GM18867 (cell line): ENCODE measurements around the gene PSG4.
"Not testable (repeated sequence)": the region's sequence is repeated elsewhere in the genome, so short reads cannot be mapped to it uniquely, and the experiment has no call there.

Experiments
- ATAC-seq: cut with Tn5 transposase; IDR thresholded peaks from one replicate; pipeline ENCODE4 v1.9.1; 2021; ENCODE audit warnings: mild to moderate bottlenecking, moderate library complexity; ENCODE audit not compliant: unreplicated experiment

The PSG4 gene

DNA sequence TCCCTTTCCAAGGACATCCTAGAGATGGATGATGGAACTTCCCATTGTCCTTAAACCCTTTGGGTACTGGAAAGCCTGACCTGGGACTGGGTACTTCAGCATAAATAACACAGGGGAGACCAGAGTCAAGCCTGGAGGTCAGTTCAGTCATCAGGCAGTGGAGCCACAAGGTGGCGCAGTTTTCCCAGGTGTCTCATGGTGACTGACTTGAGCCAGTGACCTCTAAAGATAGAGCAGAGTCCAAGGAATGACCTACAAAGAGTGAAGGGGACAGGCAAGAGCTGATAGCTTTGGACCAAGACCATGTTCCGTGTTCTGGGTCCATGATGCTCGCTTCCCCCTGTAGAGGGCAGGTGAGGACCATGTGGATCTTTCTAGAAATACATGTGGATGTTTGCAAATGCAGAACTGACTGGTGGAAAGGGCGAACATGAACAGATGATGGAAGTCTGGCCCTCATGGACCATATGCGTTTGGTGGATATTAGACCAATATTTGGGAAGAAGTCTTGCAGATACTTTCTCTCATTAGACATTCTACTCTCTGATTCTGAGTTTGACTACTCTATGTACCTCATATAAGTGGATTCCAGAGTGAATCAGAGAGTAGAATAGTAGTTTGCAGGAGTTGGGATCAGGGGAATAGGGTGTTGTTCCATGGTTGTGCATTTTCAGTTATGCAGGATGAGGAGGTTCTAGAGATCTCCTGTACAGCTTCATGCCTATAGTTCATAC lies 6.6 kb downstream of the PSG4 start:
- ATAC-seq = not testable (repeated sequence)

DNA sequence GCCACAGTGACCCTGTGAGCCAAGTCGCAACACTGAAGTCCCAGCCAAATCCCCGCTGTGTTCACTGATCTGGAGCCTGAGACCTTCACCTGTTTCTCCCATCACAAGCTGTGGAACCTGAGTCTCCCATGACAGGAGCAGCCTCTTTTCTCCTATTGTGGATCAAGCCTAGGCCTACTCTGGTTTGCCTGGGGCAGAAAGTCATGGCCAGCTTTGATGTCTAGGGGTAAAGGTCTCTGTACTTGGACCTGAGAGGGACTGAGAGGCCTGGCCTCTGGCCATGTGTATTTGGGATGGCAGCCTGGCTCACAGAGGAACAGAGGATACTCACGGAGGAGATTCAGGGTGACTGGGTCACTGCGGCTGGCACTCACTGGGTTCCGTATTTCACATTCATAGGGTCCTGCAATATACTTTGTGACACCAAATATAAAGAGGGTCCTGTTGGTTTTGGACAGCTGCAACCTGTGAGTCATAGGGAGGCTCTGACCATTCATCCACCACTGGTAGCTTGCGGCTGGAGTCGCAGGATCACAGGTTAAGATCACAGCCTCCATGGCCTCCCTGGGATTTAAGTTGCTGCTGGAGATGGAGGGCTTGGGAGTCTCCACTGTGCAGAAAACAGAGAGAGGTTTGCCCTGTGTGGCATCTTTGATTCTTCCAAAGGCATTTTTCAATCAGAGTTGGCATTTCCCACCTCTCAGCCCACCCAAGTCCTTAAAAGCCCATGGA lies 7.6 kb downstream of the PSG4 start:
- ATAC-seq = not testable (repeated sequence)

DNA sequence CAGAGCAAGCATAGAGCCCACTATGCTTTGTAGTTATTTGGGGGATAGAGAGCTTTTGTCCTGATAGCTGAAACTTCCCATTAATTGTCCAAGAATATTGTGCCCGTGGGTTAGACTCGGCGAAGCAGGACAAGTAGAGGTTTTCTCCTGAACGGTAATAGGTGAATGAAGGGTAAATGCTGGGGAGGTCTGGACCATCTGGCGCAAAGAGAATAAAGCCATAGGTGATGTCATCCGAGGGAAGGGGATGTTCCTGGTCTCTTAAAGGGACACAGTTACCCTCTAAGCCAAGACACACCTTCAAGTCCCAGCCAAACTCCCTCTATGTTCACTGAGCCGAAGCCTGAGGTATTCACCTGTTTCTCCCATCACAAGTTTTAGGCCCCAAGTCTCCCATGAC lies 11.0 kb downstream of the PSG4 start:
- ATAC-seq = not testable (repeated sequence)

DNA sequence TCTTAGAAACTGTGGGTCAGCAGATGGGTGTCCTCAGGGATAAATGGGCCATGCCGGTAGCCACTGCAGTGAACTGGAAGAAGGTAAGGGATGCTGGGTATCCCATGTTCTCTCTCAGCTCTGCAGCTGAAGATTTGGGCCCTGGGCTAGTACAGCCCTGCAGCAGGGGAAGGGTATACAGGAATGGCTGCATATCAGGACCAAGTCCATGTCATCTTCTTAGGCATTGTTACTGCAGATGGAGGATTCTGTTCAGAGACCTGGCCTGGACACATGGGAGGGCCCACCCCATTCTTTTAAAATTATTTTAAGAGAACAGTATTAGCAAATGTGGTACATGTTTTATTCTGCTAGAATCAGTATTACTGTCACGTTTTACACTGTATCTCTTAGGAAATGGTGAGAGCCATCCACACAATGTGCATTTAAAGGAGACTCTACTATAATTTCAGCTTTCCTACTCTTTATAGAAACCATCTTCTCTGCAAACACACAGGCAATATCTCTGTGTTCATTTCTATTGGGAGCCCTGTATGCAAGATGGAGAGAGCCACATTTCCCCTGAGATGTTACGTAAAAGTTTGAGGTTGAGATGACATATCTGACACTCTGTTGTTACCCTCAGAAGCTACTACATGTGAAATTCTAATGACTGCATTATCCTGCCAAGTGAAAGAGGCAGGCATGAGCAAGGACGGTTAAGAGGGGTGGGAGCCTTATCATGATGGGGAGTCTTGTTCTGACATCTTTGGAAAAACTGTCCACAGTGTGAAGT lies 12.9 kb downstream of the PSG4 start:
- ATAC-seq = not testable (repeated sequence)

DNA sequence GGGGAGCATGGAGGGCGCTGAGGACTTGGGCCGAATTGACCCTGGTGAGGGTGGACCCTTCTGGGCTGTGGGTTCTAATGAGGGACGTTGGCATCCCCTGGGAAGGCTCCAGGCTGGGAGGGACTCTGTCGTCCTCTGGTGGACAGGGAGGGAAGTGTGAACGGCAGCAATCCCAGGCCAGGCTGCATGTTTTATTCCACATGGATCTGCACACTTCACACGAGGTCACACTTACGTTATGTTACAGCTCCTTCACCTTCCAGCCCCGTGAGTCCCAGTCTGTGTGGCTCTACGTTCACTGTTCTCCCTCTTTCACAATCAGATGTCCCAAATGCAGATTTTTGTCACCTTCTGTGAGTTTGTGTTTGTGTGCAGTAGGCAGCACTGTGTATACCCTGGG lies 17.3 kb downstream of the PSG4 start:
- ATAC-seq = not testable (repeated sequence)

DNA sequence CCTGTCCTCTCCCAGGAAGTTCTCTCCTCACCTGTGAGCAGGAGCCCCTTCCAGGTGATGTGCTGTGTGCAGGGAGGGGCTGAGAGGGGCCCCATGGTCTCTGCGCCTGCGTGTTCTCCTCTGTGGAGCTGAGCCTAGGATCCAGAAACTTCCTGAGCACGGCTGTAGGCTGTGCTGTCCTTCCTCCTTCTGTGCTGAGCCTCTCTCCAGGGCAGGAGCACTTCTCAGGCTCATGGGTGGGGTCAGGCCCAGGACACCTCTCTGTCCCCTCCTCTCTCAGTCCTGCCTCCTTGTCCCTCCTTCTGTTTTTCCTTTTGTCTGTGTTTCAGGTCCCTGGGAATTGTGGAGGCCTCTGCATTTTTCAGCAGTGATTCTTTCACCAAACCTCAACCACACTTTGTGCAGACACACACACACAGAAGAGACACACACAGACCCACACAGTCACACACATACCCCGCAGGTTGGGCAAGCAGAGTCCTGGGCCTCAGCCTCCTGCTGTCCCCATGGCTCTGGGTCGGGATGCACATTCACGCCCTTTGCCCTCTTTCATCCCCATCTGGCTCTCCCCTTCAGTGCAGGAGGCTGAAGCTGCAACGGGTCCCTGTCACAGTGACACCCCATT lies 19.0 kb downstream of the PSG4 start, which contains the start of gene PSG5:
TSS of gene PSG5 (minus strand) at position 226 of the 625 bp plus-strand sequence. CDS start at position 95, 131 bp downstream.
- ATAC-seq = not testable (repeated sequence)

DNA sequence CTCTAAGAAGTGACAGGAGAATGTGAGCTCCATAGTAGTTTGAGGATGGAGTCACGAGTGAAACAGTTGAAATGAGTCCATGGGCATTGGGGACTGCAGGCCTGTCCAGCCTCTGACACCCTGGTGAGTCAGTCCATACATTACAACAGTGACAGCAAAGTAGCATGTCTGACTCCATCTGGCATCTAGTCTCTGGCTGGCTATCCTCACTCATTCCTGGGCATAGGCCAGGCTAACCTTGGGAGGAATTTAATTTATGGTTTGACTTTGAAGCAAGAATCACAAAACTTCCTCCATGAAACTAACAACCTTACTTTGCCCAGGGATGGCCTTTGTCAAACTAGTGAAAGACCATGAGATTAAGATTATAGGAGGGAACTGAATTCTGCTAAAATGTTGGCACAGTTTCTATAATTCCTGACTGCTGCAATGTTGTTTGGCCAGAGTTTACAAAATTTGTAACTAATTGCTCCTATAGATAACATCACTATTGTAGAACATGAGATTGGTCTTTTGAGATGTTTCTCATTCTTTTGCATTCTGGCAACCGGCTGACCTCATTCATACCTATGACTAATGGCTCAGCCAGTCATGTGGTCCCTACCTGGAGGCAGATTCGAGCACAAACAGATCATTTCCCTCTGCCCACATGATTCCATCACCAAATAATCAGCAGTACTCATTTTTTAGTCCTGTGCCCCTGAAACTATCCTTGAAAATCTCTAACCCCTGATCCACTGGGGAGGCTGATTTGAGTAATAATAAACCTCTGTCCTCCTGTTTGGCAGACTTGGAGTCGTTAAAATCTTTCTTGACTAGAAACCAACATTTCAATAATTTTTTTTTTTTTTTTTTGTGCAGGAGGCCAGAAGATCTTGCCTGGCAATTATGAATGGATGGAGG lies 23.3 kb downstream of the PSG4 start:
- not testable (repeated sequence) for ATAC-seq

DNA sequence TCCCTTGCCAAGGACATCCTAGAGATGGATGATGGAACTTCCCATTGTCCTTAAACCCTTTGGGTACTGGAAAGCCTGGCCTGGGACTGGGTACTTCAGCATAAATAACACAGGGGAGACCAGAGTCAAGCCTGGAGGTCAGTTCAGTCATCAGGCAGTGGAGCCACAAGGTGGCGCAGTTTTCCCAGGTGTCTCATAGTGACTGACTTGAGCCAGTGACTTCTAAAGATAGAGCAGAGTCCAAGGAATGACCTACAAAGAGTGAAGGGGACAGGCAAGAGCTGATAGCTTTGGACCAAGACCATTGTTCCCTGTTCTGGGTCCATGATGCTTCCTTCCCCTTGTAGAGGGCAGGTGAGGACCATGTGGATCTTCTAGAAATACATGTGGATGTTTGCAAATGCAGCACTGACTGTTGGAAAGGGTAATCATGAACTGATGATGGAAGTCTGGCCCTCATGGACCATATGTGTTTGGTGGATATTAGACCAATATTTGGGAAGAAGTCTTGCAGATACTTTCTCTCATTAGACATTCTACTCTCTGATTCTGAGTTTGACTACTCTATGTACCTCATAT lies 25.8 kb downstream of the PSG4 start:
- ATAC-seq = not testable (repeated sequence)

DNA sequence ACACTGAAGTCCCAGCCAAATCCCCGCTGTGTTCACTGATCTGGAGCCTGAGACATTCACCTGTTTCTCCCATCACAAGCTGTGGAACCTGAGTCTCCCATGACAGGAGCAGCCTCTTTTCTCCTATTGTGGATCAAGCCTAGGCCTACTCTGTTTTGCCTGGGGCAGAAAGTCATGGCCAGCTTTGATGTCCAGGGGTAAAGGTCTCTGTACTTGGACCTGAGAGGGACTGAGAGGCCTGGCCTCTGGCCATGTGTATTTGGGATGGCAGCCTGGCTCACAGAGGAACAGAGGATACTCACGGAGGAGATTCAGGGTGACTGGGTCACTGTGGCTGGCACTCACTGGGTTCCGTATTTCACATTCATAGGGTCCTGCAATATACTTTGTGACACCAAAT lies 26.9 kb downstream of the PSG4 start:
- not testable (repeated sequence) for ATAC-seq

DNA sequence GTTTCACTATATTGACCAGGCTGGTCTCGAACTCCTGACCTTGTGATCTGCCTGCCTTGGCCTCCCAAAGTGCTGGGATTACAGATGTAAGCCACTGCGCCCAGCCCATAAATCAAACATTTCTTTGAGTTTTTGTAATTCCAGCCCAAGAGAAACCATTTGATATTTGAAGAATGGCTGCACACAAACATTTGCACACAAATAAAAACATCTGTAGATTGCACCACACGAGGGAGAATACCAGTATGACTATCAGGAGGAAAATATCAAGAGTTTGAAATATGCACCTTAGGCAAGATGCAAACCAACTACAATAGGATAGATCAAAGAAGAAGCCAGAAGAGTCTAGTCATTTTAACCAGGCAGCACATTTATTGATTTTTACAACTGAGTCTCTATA lies 39.5 kb downstream of the PSG4 start:
- not testable (repeated sequence) for ATAC-seq

DNA sequence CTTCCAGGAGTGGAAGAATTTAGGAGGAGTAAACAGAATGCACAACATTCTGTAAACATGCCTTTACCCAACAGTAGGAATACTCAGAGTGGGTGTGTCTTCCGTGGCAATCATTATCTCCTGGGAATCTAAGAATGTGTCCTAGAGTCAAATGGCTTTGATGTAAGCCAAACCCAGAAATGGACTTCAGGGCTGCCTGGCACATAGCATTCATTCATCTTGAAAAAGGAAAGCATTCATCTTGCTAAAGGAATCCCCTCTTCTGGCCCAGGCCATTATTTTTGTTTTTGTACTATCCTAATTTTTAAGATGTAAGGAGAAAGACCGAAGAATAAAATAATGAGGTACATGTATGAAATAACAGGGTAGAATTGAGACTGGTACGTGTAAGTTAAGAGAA lies 42.3 kb downstream of the PSG4 start:
- not testable (repeated sequence) for ATAC-seq

DNA sequence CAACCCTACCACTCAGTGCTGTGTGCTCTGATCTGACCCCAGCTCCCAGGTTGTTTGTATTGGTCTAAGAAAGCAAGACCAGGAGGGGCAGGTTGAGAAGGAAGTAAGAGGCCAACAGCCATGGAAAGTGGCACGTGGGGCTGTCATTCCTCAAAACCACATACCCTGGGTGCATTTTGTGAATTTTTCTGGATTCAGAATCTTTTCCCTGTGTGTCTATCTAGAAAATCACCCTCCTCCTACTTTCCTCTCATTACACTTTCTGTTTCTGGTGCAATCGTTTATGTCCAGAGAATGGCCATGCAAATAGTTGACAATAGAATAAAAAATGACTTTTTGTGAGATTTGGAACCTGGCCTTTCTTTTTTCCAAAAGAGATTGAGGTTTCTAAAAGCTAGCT lies 43.2 kb downstream of the PSG4 start:
- ATAC-seq = not testable (repeated sequence)

DNA sequence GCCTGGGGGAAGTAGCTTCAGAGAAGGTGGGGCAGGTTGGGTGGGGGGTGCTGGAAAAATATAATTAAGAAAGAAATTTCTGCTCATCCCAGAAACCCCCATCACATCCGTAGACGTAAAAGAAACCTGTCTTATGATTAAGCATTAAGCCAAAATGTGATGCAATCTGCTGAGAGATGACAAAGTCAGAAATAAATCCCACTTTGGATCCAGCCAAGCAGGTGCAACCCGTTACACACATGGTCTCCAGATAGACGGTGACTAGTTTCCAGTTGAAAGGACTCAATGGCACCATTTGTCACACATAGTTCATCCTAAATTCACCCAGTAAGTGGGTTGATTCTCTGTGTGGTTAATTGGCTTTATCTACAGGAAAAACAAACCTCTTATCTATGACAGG lies 53.2 kb downstream of the PSG4 start:
- ATAC-seq = no peak

DNA sequence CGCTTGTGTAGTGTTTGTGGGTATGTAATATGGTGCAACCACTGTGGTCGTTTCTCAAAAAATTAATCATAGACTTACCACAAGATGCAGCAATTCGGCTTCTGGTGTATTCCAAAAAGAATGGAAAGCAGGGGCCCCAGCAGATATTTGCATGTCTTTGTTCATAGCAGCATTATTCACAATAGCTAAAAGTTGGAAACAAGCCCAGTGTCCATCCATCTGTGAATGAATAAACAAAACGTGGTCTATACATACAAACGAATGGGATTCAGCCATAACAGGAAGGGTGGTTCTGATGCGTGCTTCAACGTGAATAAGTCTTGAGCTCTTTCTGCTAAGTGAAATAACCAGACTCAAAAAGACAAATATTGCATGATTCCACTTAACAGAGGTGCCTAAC lies 55.6 kb downstream of the PSG4 start:
- ATAC-seq = not testable (repeated sequence)

DNA sequence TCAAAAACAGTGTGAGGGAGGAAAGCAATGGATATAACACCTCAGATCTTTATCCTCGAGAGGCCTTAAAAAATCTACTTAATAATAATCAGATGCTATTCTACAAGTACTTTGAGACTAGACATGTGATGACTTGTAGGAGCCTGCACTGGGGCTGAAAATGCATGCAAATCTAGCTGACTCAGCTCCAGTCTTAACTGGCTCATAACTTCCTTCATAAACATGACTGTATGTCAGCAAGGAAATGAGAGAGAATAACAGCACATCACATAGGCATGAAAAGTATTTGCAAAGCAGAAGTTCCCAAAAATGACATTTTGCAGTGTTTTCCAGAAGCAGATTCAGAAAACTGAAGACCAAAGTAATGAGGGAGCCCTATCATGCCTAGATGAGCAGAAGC lies 57.2 kb downstream of the PSG4 start:
- ATAC-seq = no peak
